GM23338 (cell line): ENCODE data around the gene UVSSA.

Experiments
- POLR2AphosphoS5 ChIP-seq: IDR thresholded peaks from 2 replicates; pipeline ENCODE4 v1.6.1; 2016; ENCODE audit warnings: antibody characterized with exemption, low read depth
- TF ChIP-seq, protein P1 (sequence below), 2 experiments: fragments of 200-600 bp in 1 of 2; sonication (generic) in 1 of 2; conservative IDR thresholded peaks; 2 replicates each; pipeline versions ENCODE4 v1.5.1 to v1.6.1; 2016 to 2017; ENCODE audit warnings: antibody characterized with exemption in 2 of 2, low read depth in 2 of 2, mild to moderate bottlenecking in 2 of 2, moderate library complexity in 1 of 2

DNA sequence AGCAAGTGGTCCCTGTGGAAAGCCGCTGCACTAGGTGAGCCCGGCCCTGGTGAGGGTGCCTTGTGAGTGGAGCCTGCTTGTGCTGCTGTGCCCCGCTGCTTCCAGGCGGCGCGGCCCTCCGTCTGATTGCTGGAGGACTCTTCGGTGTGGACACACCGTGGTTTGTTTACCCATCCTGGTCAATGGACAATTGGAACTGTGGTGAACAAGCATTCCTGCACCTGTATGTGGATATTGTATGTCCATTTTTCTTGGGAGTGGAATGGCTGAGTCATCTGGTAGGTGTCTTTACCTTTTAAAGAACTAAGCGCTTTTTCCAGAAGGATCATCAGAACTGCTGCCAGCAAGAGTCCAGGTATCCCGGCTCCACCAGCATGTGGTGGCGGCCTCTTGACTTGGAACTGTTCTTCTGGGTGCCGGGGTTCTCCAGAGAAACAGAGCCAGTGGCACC lies 41.7 kb upstream of the UVSSA start:
- TF ChIP-seq, protein P1, sequence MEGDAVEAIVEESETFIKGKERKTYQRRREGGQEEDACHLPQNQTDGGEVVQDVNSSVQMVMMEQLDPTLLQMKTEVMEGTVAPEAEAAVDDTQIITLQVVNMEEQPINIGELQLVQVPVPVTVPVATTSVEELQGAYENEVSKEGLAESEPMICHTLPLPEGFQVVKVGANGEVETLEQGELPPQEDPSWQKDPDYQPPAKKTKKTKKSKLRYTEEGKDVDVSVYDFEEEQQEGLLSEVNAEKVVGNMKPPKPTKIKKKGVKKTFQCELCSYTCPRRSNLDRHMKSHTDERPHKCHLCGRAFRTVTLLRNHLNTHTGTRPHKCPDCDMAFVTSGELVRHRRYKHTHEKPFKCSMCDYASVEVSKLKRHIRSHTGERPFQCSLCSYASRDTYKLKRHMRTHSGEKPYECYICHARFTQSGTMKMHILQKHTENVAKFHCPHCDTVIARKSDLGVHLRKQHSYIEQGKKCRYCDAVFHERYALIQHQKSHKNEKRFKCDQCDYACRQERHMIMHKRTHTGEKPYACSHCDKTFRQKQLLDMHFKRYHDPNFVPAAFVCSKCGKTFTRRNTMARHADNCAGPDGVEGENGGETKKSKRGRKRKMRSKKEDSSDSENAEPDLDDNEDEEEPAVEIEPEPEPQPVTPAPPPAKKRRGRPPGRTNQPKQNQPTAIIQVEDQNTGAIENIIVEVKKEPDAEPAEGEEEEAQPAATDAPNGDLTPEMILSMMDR (conservative IDR thresholded peaks at IDR 0.05; ENCODE audit: low read depth in 2 of 2): no peak
- TF ChIP-seq POLR2AphosphoS5: no peak
